Neuron (in vitro differentiated cells): ENCODE measurements around the gene GDI1.

ENCODE experiments used
- H2AFZ ChIP-seq: one replicate; pipeline ENCODE4 v1.6.1; 2013; ENCODE audit warnings: low read depth, mild to moderate bottlenecking, inconsistent platforms, low read length, moderate library complexity
- H3K27me3 ChIP-seq: one replicate; pipeline ENCODE4 v1.6.1; 2013; ENCODE audit warnings: low read length; ENCODE audit not compliant: insufficient read depth
- H3K36me3 ChIP-seq: one replicate; pipeline ENCODE4 v1.6.1; 2013; ENCODE audit warnings: low read length; ENCODE audit not compliant: insufficient read depth
- H3K4me1 ChIP-seq: one replicate; pipeline ENCODE4 v1.6.1; 2013; ENCODE audit warnings: low read length; ENCODE audit not compliant: insufficient read depth
- H3K4me3 ChIP-seq: 2 replicates; pipeline ENCODE4 v1.5.1; 2013; ENCODE audit warnings: mild to moderate bottlenecking, low read length, moderate library complexity
- H3K9me3 ChIP-seq: one replicate; pipeline ENCODE4 v1.6.1; 2013; ENCODE audit warnings: low read length

GDI1 gene

DNA sequence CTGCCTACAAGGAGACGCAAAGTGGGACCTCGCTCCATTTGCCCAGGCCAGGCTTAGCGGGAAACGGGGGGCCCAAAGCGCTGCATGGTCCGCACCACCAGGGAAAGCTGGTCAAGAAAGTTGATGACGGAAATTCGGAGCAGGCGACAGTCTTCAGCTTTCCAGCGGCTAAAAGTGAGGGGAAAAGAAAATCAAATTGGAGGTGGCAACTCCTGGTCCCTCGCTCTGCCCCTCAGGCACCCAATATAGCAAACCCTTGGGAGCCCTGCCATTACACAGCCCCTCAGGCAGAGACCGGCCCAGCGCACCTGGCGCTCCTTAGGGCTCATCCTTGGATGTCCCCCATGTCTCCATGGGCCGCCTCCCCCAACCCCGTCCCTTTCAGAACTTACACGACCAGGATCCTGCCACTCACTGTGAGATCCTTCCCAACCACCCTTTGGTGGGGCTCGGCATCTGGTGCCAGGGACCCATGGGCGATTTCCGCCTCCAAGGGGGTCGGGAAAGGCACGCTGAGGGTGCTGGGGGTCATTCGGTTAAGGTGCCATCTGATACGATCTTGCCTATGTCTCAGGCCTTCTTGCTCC, 41.0 kb downstream of the GDI1 start:
- H3K36me3 ChIP-seq: peaks cover 1% of the 10 kb centered on the region
- no peaks in the 10 kb centered on the region for H3K27me3 ChIP-seq
- peaks cover 6% of the 10 kb centered on the region for H3K4me1 ChIP-seq

DNA sequence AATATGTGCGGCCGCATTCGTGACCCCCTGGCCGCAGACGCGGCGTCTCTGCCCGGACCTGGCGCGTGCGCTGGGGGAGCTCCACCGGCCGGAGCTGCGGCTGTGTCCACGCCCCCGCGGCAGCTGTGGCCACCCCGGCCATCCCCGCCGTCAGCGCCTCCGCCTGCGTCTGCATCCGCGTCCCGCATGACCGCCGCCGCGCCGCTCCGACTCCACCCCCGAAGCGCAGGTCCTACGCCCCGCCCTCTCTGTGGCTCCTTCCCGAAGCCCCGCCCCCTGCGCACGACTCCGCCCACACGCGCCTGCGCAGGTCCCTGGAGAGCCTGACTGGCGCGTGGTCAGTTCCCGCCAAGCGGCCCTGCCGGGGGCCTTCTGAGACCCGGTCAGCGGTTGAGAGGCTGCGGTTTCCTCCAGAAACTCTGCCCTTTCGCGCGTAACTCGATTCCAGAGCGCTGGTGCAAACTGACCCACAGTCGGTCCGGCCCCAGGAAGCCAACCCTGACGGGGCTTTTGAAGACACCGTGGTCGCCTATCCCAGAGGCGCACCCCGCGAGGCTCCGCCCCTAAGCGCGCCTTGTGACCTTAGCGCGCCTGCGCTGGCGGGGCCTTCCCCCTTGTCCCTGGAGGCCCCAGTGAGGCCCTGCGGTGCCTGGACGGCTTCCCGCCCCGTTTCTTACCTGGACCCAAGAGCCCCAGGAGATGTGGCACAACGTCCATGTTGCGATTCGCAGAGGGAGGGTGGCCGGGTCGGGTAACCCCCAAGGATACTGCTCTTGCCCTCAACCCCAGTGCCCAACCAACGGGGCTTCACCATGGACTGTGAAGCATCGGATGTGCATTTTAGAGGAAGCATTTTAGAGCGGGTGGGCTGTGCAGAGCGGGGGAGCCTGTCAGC, 42.0 kb downstream of the GDI1 start, which contains the start of gene LAGE3:
TSS of gene LAGE3 (minus strand) at position 554 of the 895 bp plus-strand sequence. CDS start at position 188, 366 bp downstream.
- Histone ChIP-seq H3K4me3 (peak within 1 kb of the TSS; percentile 43), H3K4me1 (peaks cover 6% of the 10 kb centered on the region), H3K36me3 (no peaks in the 10 kb centered on the region), H2AFZ (peak within 1 kb of the TSS; percentile 4), H3K27me3 (no peaks in the 10 kb centered on the region), H3K9me3 (no peaks in the 10 kb centered on the region)

More for the DNA sequence above, 41.0 kb downstream of the GDI1 start:
- no peaks in the 10 kb centered on the region for H3K9me3 ChIP-seq
- no peak overlapping the region for H2AFZ ChIP-seq
- peak overlapping the region; percentile 43 for H3K4me3 ChIP-seq

DNA sequence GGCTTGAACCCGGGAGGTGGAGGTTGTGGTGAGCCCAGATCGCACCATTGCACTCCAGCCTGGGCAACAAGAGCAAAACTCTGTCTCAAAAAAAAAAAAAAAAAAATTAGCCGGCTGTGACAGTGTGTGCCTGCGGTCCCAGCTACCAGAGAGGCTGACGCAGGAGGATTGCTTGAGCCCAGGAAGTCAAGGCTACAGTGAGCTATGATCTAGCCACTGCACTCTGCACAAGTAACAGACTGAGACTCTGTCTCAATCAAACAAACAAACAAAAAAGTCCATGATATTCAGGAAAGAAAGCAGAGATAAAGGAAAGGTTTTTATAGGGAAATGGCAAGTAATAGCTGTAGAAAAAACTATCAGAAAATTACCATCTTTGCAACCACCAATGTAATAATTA, 44.2 kb downstream of the GDI1 start:
- no peak overlapping the region for H2AFZ ChIP-seq
- H3K9me3 ChIP-seq: no peaks in the 10 kb centered on the region

DNA sequence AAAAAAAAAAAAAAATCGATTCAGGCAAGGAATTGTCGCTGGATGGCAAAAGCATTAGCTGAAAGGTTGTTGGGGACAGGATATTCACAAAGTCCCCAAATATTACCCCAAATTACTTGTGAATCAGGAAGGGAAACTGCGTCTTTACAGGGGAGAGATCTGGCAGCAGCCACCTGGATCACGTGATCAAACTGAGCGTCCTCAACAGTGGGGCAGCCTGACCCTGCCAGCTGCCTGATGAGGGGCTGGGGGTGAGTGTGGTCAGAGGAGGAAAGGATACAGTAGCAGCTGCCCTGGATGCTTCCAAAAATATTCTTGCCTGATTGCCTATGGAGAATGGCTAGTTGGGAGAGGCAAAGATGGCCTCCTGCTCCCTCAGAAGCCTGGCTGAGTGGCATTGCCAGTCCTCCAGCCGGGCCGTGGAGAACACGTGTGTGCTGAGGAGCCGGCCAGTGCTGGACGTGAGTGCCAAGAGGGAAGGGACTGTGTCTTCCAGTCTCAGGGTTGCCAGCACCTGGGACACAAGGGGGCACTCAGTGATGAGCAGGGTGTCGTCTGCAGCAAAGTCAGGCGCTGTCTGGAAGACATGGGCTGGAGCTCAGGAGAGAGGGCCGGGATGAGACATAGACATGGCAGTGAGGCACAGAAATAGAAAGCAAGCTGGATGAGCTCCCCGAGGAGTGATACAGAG, 45.1 kb downstream of the GDI1 start:
- Histone ChIP-seq H3K27me3 (no peaks in the 10 kb centered on the region), H3K4me3 (no peak overlapping the region), H3K4me1 (peaks cover 6% of the 10 kb centered on the region), H3K36me3 (no peaks in the 10 kb centered on the region), H2AFZ (no peak overlapping the region), H3K9me3 (no peaks in the 10 kb centered on the region)

More for the DNA sequence above, 44.2 kb downstream of the GDI1 start:
- Histone ChIP-seq H3K4me3 (no peak overlapping the region), H3K27me3 (no peaks in the 10 kb centered on the region), H3K4me1 (peaks cover 6% of the 10 kb centered on the region), H3K36me3 (no peaks in the 10 kb centered on the region)

DNA sequence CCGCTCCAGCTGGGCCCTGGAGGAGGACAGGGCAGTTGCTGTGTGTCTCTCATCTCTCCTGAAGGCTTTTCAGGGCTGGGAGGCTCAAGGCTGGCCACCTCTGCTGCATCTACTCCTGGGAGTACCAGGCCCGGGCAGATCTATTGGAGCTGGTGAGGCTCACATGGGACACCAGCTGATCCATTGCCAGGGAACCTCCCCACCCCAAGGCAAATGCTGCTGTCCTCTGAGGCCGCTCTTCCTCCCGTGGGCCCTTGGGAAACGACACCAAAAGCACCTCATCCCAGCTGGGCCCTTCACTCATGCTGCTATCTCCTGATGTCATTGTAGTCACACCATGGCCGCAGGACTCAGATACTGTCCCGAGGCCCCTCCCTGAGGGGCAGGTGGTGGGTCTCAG, 45.8 kb downstream of the GDI1 start:
- Histone ChIP-seq H3K9me3 (no peaks in the 10 kb centered on the region), H3K36me3 (no peaks in the 10 kb centered on the region), H3K4me1 (peaks cover 5% of the 10 kb centered on the region), H3K27me3 (no peaks in the 10 kb centered on the region), H3K4me3 (no peak overlapping the region), H2AFZ (no peak overlapping the region)

DNA sequence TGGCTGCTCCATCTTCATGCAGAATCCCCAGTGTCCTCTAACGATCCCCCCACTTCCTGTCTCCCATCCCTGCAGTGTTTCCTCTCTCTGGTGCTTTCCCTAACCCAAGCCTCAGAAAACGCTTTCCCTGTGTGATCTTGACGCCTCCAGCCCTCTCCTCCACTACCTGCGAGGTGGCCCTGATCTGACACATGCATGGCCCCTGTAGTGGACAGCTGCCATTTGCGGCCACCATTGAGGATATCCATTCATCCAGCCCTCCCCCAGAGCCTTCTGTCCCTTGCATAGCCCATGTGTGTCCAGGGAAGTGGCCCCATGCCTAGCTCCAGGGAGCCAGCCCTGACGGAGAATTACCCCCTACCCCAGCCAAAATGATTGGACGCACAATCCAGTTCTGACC, 46.4 kb downstream of the GDI1 start:
- no peaks in the 10 kb centered on the region for H3K9me3 ChIP-seq
- no peak overlapping the region for H2AFZ ChIP-seq
- H3K27me3 ChIP-seq: no peaks in the 10 kb centered on the region
- H3K4me3 ChIP-seq: no peak overlapping the region
- no peaks in the 10 kb centered on the region for H3K36me3 ChIP-seq
- H3K4me1 ChIP-seq: no peaks in the 10 kb centered on the region

DNA sequence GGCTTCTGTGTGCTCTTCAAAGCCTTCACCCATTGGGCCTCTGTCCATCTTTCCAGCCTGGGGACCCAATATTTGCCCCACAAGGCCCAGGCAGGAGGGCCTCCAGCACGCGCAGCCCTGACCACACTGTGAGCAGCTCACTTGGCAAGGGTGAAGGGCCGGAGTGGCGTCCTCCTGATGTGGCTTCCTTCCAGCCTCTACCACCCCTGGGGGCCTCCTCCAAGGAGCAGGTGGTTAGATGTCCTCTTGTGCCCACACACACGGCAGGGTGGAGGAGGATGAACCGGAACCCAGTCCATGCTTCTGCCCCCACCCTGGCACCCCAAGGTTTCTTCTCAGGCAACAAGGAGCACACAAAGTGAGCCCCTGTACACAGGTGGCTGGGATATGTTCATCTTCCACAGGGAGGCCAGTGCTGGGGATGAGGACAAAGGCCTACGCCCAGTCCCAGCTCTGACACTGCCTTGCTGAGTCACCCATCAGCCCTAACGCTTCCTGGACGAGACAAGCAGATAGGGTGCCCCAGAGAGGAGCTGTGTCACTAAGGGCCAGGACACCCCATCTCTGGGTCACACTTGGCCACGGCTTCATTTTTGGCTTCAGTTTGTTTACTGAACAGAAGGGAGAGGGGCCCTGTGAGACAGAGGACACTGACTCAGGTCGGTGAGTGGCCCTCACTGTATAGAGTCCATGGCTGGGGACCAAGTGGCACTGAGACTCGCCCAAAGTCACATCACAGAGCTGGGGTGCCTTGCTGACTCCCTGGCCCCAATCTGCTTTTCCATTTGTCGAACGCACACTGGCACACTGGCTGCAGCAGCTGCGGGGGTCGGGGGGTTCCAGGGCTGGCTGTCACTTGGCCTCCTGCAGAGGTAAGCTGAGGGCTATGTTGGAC, 47.5 kb downstream of the GDI1 start:
- Histone ChIP-seq H3K36me3 (no peaks in the 10 kb centered on the region), H3K4me3 (no peak overlapping the region), H3K4me1 (peaks cover 2% of the 10 kb centered on the region), H2AFZ (no peak overlapping the region), H3K27me3 (no peaks in the 10 kb centered on the region), H3K9me3 (no peaks in the 10 kb centered on the region)

DNA sequence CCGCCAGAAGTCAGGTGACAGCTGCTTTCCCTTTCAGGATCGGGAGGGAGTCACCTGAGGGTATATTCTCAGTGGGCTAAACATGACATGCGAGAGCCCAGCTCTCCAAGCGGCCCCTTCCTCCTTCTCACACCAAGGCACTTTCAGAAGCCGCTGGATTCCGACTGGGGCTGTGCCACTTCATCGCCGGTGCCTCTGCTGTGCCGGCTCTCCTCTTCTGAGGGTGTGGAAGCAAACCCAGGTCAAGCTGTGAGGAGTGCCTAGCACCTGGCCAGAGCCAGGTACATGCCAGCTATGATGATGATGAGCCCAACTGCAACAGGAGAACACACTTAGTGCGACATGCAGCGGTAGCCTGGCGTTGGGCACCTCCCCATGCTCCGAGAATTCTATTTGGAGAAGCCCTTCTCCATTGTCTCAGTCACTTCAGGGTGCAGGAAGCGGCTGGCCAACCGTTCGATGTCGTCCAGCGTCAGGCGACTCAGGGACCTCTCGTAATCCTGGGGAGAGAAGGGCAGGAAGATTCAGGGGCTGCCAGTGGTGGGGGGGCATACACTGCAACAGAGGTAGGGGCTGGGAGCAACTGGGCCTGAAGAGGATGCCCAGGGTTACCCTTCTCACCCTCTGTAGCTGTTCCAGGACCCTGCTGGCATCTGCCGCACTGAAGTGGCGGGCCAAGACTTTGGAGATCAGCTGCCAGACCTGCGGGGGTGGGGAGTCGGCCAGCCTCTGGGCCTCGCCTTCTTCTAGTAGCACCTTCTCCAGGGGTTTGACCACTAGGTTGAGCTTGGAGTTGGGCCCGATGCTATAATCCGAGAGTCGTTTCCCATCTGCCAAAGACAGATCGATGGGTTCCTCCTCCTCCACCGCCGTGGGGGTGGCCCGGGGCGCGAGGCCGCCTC, 48.4 kb downstream of the GDI1 start:
- Histone ChIP-seq H2AFZ (no peak overlapping the region), H3K4me1 (peaks cover 5% of the 10 kb centered on the region), H3K27me3 (no peaks in the 10 kb centered on the region), H3K9me3 (no peaks in the 10 kb centered on the region), H3K4me3 (no peak overlapping the region), H3K36me3 (no peaks in the 10 kb centered on the region)

DNA sequence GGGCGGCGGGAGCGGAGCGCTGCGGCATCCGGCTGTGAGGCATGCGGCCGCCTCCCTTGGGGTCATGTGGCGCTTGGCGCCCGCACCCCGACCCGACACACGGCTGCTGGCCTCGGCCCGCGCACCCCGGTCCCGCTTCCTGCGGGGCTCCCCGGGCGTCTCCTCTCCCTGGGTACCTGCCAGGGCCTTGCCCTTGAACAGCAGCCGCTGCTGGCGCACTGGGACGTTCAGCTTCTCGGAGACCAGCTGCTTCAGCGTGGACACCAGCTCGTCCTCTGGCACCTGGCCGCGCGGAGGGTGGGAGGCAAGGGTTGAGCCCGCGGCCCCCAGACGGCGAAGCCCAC, 49.1 kb downstream of the GDI1 start:
- Histone ChIP-seq H3K27me3 (no peaks in the 10 kb centered on the region), H3K36me3 (no peaks in the 10 kb centered on the region), H3K4me3 (no peak overlapping the region), H2AFZ (no peak overlapping the region), H3K4me1 (peaks cover 5% of the 10 kb centered on the region), H3K9me3 (no peaks in the 10 kb centered on the region)

DNA sequence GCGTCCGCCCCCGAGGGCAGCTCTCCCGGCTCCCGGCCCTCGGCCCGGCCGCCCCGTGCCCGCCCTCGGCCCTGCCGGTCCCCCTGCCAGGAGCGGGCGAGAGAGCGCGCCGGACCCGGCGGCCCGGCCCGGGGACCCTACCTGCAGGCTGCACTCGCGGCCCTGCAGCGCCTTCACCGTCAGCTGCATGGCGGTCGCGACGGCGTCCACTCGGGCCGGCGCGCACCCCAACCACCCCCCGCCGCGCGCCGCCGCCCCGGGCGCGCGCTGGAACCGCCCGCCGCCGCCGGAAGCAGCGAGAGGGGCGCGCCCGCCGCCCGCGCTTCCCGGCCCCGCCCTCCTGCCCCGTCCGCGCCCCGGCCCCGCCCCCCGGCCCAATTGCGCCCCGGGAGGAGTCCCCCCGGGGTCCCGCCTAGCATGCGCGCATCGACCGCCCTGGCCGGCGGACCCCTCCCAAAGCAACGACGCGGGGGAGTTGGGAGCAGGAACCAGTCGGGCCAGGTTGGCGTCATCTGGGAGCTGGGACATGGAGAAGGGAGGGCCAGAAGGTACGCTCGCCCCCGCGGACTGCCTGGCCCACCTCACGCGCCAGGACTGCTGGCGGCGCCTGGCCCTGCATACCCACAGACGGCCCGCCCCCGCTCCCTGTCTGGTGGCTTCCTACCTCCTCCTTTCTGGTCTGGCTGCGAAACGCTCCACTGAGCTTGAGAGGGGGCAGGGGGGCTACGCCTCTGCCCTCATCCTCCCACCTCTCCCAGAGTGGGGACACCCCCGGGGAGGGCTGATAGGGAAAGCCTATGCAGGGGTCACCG, 49.6 kb downstream of the GDI1 start, which contains the start of gene UBL4A:
TSS of gene UBL4A (minus strand) at position 220 of the 812 bp plus-strand sequence. CDS start at position 189, 31 bp downstream.
- Histone ChIP-seq H3K9me3 (no peaks in the 10 kb centered on the region), H3K4me1 (peaks cover 5% of the 10 kb centered on the region), H3K36me3 (no peaks in the 10 kb centered on the region), H2AFZ (no peak within 1 kb of the TSS), H3K4me3 (no peak within 1 kb of the TSS), H3K27me3 (no peaks in the 10 kb centered on the region)

DNA sequence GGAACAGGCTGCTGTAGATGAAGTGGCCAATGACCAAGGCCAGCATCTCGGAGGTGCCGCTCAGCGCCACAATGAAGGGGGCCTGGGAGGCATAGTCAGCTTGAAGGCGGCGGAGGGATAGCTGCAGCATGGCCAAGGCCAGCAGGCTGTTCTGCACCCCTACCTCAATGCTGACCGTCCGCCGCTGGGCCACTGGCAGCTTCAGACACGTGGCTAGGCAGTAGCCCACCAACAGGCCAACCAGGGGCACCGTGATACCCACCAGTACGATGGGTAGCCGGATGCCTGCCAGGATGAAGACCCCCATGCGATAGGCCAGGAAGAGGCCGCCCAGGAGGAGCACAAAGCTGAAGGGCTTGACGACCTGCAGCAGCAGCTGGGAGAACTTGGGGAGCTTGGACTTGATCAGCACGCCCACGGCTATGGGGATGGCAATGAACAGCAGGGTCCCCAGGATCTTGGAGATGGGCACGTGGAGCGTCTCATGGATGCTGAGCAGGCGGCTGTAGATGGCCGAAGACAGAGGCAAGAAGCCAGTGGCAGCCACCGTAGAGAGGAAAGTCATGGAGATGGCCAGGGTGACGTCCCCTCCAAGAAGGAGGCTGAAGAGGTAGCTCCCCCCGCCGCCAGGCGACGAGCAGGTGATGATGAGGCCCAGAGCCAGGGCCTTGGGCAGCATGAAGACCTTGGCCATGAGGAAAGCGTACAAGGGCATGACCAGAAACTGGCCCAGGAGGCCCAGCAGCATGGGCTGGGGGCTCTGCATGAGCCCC, 50.8 kb downstream of the GDI1 start:
- H3K27me3 ChIP-seq: no peaks in the 10 kb centered on the region
- H3K9me3 ChIP-seq: no peaks in the 10 kb centered on the region
- no peak overlapping the region for H2AFZ ChIP-seq
- H3K4me1 ChIP-seq: peaks cover 5% of the 10 kb centered on the region
- H3K4me3 ChIP-seq: no peak overlapping the region
- no peaks in the 10 kb centered on the region for H3K36me3 ChIP-seq
